Progenitor cell of endocrine pancreas (in vitro differentiated cells): ENCODE measurements around the gene NR6A1. TPM values are rescaled to one million over a fixed set of nuclear protein-coding genes. Genes with fewer than 3 reads are reported as not detected.

Experiments
- DNase-seq: peaks from one replicate; pipeline ENCODE4 v3.0.0; 2021; ENCODE audit warnings: low spot score; ENCODE audit not compliant: unreplicated experiment
- H3K27ac Mint-ChIP-seq: 2 replicates; pipeline ENCODE4 v1.8.0; 2021; ENCODE audit warnings: mild to moderate bottlenecking, moderate library complexity, mixed read lengths
- H3K27me3 Mint-ChIP-seq: 2 replicates; pipeline ENCODE4 v1.8.0; 2021; ENCODE audit warnings: mixed read lengths
- H3K36me3 Mint-ChIP-seq: 2 replicates; pipeline ENCODE4 v1.8.0; 2022; ENCODE audit warnings: mixed read lengths; ENCODE audit not compliant: insufficient read depth
- H3K4me1 Mint-ChIP-seq: 2 replicates; pipeline ENCODE4 v1.8.0; 2021; ENCODE audit warnings: low read depth, mixed read lengths
- H3K4me3 Mint-ChIP-seq: 2 replicates; pipeline ENCODE4 v1.8.0; 2021; ENCODE audit warnings: low read depth, mild to moderate bottlenecking, moderate library complexity, mixed read lengths
- H3K9me3 Mint-ChIP-seq: 2 replicates; pipeline ENCODE4 v1.8.0; 2021; ENCODE audit warnings: low read depth, mixed read lengths
- CTCF ChIP-seq: fragments of 200-600 bp; sonication (generic); IDR thresholded peaks from one replicate; pipeline ENCODE4 v1.5.0; 2021; ENCODE audit warnings: antibody characterized with exemption, mild to moderate bottlenecking; ENCODE audit not compliant: unreplicated experiment
- total RNA-seq: library from RNA; stranded (reverse); gene quantifications from 2 replicates; pipeline ENCODE4 v1.2.1, GENCODE V29; 2021

Gene NR6A1
- total RNA-seq, 1 donor from 2014 or later: 86.4 TPM

DNA sequence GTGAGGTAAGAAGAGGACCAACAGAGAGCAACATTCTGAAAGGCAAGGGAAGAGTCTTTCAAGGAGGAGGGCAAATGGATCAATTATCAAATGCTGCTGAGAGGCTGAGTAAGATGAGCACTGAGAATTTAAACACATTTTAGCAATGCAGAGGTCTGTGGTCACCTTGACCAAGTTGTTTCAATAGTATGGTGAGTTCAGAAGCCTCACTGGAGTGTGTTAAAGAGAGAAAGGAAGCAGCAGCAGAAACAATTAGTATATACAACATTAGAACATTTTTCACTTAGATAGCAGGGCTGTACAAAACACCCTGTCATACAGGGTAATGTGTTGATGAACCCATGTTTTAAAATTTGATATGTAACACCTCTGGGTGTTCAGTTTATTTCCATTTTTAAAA is 131.5 kb downstream of the NR6A1 start:
- Mint-ChIP-seq H3K27me3 (no peaks in the 10 kb centered on the region), H3K4me3 (no peak overlapping the region), H3K27ac (no peak overlapping the region), H3K9me3 (no peaks in the 10 kb centered on the region), H3K36me3 (no peaks in the 10 kb centered on the region), H3K4me1 (no peaks in the 10 kb centered on the region)
- TF ChIP-seq CTCF: no peak
- no peak for DNase-seq

DNA sequence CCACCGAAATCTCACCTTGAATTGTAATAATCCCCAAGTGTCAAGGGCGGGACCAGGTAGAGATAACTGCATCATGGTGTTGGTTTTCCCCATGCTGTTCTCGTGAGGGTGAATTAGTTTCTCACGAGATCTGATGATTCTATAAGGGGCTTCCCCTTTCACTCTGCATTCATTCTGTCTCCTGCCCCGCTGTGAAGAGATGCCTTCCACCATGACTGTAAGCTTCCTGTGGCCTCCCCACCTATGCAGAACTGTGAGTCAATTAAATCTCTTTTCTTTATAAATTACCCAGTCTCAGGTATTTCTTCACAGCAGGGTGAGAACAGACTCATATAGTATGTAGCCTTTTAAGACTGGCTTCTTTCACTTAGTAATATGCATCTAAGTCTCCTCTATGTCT is 135.8 kb downstream of the NR6A1 start:
- Mint-ChIP-seq H3K36me3 (no peaks in the 10 kb centered on the region), H3K9me3 (no peaks in the 10 kb centered on the region), H3K4me3 (no peak overlapping the region), H3K27ac (peak overlapping the region; percentile 67), H3K4me1 (no peaks in the 10 kb centered on the region), H3K27me3 (no peaks in the 10 kb centered on the region)
- no peak for DNase-seq
- no peak for TF ChIP-seq CTCF

DNA sequence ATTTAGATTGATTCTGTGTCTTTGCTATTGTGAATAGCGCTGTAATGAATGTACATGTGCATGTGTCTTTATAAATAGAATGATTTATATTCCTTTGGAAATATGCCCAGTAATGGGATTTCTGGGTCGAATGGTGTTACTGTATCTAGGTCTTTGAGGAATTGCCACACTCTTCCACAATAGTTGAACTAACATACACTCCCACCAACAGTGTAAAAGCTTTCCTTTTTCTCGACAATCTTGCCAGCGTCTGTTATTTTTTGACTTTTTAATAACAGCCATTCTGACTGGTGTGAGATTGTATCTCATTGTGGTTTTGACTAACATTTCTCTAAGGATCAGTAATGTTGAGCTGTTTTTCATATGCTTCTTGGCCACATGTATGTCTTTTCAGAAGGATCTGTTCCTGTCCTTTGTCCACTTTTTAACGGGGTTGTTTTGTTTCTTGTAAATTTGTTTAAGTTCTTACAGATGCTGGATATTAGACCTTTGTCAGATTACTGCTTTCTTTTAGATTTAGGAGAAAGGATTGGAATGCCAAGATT is 139.0 kb downstream of the NR6A1 start:
- Mint-ChIP-seq H3K4me1 (no peaks in the 10 kb centered on the region), H3K36me3 (no peaks in the 10 kb centered on the region), H3K27me3 (no peaks in the 10 kb centered on the region), H3K4me3 (no peak overlapping the region), H3K27ac (peak overlapping the region; percentile 15), H3K9me3 (no peaks in the 10 kb centered on the region)
- TF ChIP-seq CTCF: no peak
- no peak for DNase-seq

GRCh38 chr9:124631326-124631725 is 139.8 kb downstream of the NR6A1 start:
- no peaks in the 10 kb centered on the region for H3K9me3 Mint-ChIP-seq
- no peak overlapping the region for H3K4me3 Mint-ChIP-seq
- no peaks in the 10 kb centered on the region for H3K4me1 Mint-ChIP-seq
- H3K27ac Mint-ChIP-seq: no peak overlapping the region
- no peak for DNase-seq
- TF ChIP-seq CTCF: no peak
- H3K27me3 Mint-ChIP-seq: no peaks in the 10 kb centered on the region
- H3K36me3 Mint-ChIP-seq: no peaks in the 10 kb centered on the region

GRCh38 chr9:124629600-124629999 is 141.5 kb downstream of the NR6A1 start:
- no peaks in the 10 kb centered on the region for H3K27me3 Mint-ChIP-seq
- no peaks in the 10 kb centered on the region for H3K9me3 Mint-ChIP-seq
- TF ChIP-seq CTCF: no peak
- no peak overlapping the region for H3K27ac Mint-ChIP-seq
- no peaks in the 10 kb centered on the region for H3K4me1 Mint-ChIP-seq
- H3K36me3 Mint-ChIP-seq: no peaks in the 10 kb centered on the region
- no peak for DNase-seq
- no peak overlapping the region for H3K4me3 Mint-ChIP-seq
